Spleen (tissue), 7 donors: ENCODE measurements around the gene SNX22.

Experiments
- CTCF ChIP-seq, 11 experiments: fragments of 200-600 bp in 7 of 11; fragments of 450-650 bp in 4 of 11; sonication (generic) in 4 of 11; IDR thresholded peaks in 8 of 11; conservative IDR thresholded peaks in 3 of 11; 1 replicate in 7 of 11; 2 replicates in 4 of 11; pipeline versions ENCODE4 v1.4.0 to v1.8.0; 2016 to 2021; ENCODE audit warnings: antibody characterized with exemption in 11 of 11, inconsistent platforms in 4 of 11, mild to moderate bottlenecking in 1 of 11
- POLR2A ChIP-seq, 3 donors: fragments of 450-650 bp; IDR thresholded peaks; one replicate each; pipeline ENCODE4 v1.5.1; 2017; ENCODE audit warnings: antibody characterized with exemption in 3 of 3, mild to moderate bottlenecking in 1 of 3
- POLR2AphosphoS5 ChIP-seq, 3 donors: sonication (generic); formaldehyde crosslinking; IDR thresholded peaks; one replicate each; pipeline ENCODE4 v1.5.1; 2017; ENCODE audit warnings: antibody characterized with exemption in 3 of 3
- donor health status: DM: no; HTN: no; CAD: no; lungs with moderate emphysema.
- donor health status: DM: no; HTN: no; CAD: no.
- donor health status: DM: no; HTN: no; CAD: no.

- no peak for TF ChIP-seq CTCF (IDR thresholded peaks at IDR 0.05 in 8 of 11, conservative IDR thresholded peaks at IDR 0.05 in 3 of 11)
- TF ChIP-seq POLR2A (IDR thresholded peaks at IDR 0.05), result no peak
- TF ChIP-seq POLR2AphosphoS5 (IDR thresholded peaks at IDR 0.05), result no peak
Observed at GRCh38 chr15:64107337-64107736, 44.2 kb upstream of the SNX22 start.
